ENCODE data around the gene TP53I3. TPM values are rescaled to one million over a fixed set of nuclear protein-coding genes. Genes with fewer than 3 reads are reported as not detected.
"Not testable (repeated sequence)": the region's sequence is repeated elsewhere in the genome, so short reads cannot be mapped to it uniquely, and the experiment has no call there.

The TP53I3 gene
- polyA plus RNA-seq, 2 donors, result 116 to 123 TPM

GRCh38 chr2:24049485-24050021 lies 35.1 kb downstream of the TP53I3 start, which contains the start of gene FKBP1B:
TSS of gene FKBP1B (plus strand) at chr2:24049741. CDS start at chr2:24049850, 109 bp downstream.
- H3K27ac ChIP-seq (ENCODE audit: low read depth in 2 of 2, low read length in 1 of 2), result peak within 1 kb of the TSS in 1 of 2 donors; percentile 45
- no peaks in the 10 kb centered on the region for H3K36me3 ChIP-seq (ENCODE audit: control insufficient read depth in 2 of 2, insufficient read depth in 2 of 2, low read length in 1 of 2)
- H3K27me3 ChIP-seq (ENCODE audit: control insufficient read depth in 1 of 2, insufficient read depth in 2 of 2, low read length in 2 of 2), result no peaks in the 10 kb centered on the region
- no peaks in the 10 kb centered on the region for H3K9me3 ChIP-seq (ENCODE audit: control insufficient read depth in 2 of 2, insufficient read depth in 1 of 2, low read depth in 1 of 2, low read length in 1 of 2)
- 1% methylated on average over 44 to 52 of the region's 52 CpGs for WGBS, 2 donors
- H3K4me3 ChIP-seq (ENCODE audit: low read depth in 1 of 2, low read length in 2 of 2), result peak within 1 kb of the TSS; percentile 60 to 77
- H3K4me1 ChIP-seq (ENCODE audit: control insufficient read depth in 2 of 2, insufficient read depth in 2 of 2, low read length in 1 of 2), result peaks cover 0 to 3% of the 10 kb centered on the region in 2 donors

- WGBS, 2 donors, result 19 to 26% methylated on average over 23 of the region's 23 CpGs
- peaks cover 0 to 3% of the 10 kb centered on the region in 2 donors for H3K4me1 ChIP-seq (ENCODE audit: control insufficient read depth in 2 of 2, insufficient read depth in 2 of 2, low read length in 1 of 2)
- H3K27ac ChIP-seq (ENCODE audit: low read depth in 2 of 2, low read length in 1 of 2), result no peak overlapping the region
- no peaks in the 10 kb centered on the region for H3K36me3 ChIP-seq (ENCODE audit: control insufficient read depth in 2 of 2, insufficient read depth in 2 of 2, low read length in 1 of 2)
- peak overlapping the region in 1 of 2 donors; percentile 77 for H3K4me3 ChIP-seq (ENCODE audit: low read depth in 1 of 2, low read length in 2 of 2)
- no peaks in the 10 kb centered on the region for H3K27me3 ChIP-seq (ENCODE audit: control insufficient read depth in 1 of 2, insufficient read depth in 2 of 2, low read length in 2 of 2)
- no peaks in the 10 kb centered on the region for H3K9me3 ChIP-seq (ENCODE audit: control insufficient read depth in 2 of 2, insufficient read depth in 1 of 2, low read depth in 1 of 2, low read length in 1 of 2)
These were observed 35.7 kb downstream of the TP53I3 start for GRCh38 chr2:24048769-24049484.

GRCh38 chr2:24047703-24048033 lies 37.0 kb downstream of the TP53I3 start:
- H3K9me3 ChIP-seq (ENCODE audit: control insufficient read depth in 2 of 2, insufficient read depth in 1 of 2, low read depth in 1 of 2, low read length in 1 of 2), result no peaks in the 10 kb centered on the region
- H3K27ac ChIP-seq (ENCODE audit: low read depth in 2 of 2, low read length in 1 of 2), result no peak overlapping the region
- H3K4me3 ChIP-seq (ENCODE audit: low read depth in 1 of 2, low read length in 2 of 2), result peak overlapping the region in 1 of 2 donors; percentile 95

GRCh38 chr2:24046930-24047702 lies 37.5 kb downstream of the TP53I3 start, which contains the start of gene WDCP:
TSS of gene WDCP (minus strand) at chr2:24047391. CDS start at chr2:24039494, 7,897 bp downstream.
- Histone ChIP-seq H3K27me3 (ENCODE audit: control insufficient read depth in 1 of 2, insufficient read depth in 2 of 2, low read length in 2 of 2) (no peaks in the 10 kb centered on the region), H3K4me1 (ENCODE audit: control insufficient read depth in 2 of 2, insufficient read depth in 2 of 2, low read length in 1 of 2) (peaks cover 0 to 3% of the 10 kb centered on the region in 2 donors), H3K4me3 (ENCODE audit: low read depth in 1 of 2, low read length in 2 of 2) (peak within 1 kb of the TSS; percentile 79 to 95), H3K9me3 (ENCODE audit: control insufficient read depth in 2 of 2, insufficient read depth in 1 of 2, low read depth in 1 of 2, low read length in 1 of 2) (no peaks in the 10 kb centered on the region), H3K36me3 (ENCODE audit: control insufficient read depth in 2 of 2, insufficient read depth in 2 of 2, low read length in 1 of 2) (no peaks in the 10 kb centered on the region), H3K27ac (ENCODE audit: low read depth in 2 of 2, low read length in 1 of 2) (peak within 1 kb of the TSS; percentile 36 to 89)
- 0 to 1% methylated on average over 38 of the region's 38 CpGs for WGBS, 2 donors

More at GRCh38 chr2:24047703-24048033, 37.0 kb downstream of the TP53I3 start:
- no peaks in the 10 kb centered on the region for H3K27me3 ChIP-seq (ENCODE audit: control insufficient read depth in 1 of 2, insufficient read depth in 2 of 2, low read length in 2 of 2)
- 40 to 43% methylated on average over 8 of the region's 8 CpGs for WGBS, 2 donors
- no peaks in the 10 kb centered on the region for H3K36me3 ChIP-seq (ENCODE audit: control insufficient read depth in 2 of 2, insufficient read depth in 2 of 2, low read length in 1 of 2)
- H3K4me1 ChIP-seq (ENCODE audit: control insufficient read depth in 2 of 2, insufficient read depth in 2 of 2, low read length in 1 of 2), result peaks cover 0 to 3% of the 10 kb centered on the region in 2 donors

GRCh38 chr2:24046599-24046929 lies 38.1 kb downstream of the TP53I3 start:
- Histone ChIP-seq H3K27me3 (ENCODE audit: control insufficient read depth in 1 of 2, insufficient read depth in 2 of 2, low read length in 2 of 2) (no peaks in the 10 kb centered on the region), H3K9me3 (ENCODE audit: control insufficient read depth in 2 of 2, insufficient read depth in 1 of 2, low read depth in 1 of 2, low read length in 1 of 2) (no peaks in the 10 kb centered on the region), H3K36me3 (ENCODE audit: control insufficient read depth in 2 of 2, insufficient read depth in 2 of 2, low read length in 1 of 2) (no peaks in the 10 kb centered on the region), H3K27ac (ENCODE audit: low read depth in 2 of 2, low read length in 1 of 2) (no peak overlapping the region), H3K4me1 (ENCODE audit: control insufficient read depth in 2 of 2, insufficient read depth in 2 of 2, low read length in 1 of 2) (peaks cover 0 to 3% of the 10 kb centered on the region in 2 donors), H3K4me3 (ENCODE audit: low read depth in 1 of 2, low read length in 2 of 2) (peak overlapping the region in 1 of 2 donors; percentile 95)
- 1% methylated on average over 2 of the region's 2 CpGs for WGBS, 2 donors

- H3K27me3 ChIP-seq (ENCODE audit: control insufficient read depth in 1 of 2, insufficient read depth in 2 of 2, low read length in 2 of 2), result no peaks in the 10 kb centered on the region
- no peak overlapping the region for H3K27ac ChIP-seq (ENCODE audit: low read depth in 2 of 2, low read length in 1 of 2)
- 80 to 83% methylated on average over 11 of the region's 11 CpGs for WGBS, 2 donors
- no peak overlapping the region for H3K4me3 ChIP-seq (ENCODE audit: low read depth in 1 of 2, low read length in 2 of 2)
- peaks cover 0 to 3% of the 10 kb centered on the region in 2 donors for H3K4me1 ChIP-seq (ENCODE audit: control insufficient read depth in 2 of 2, insufficient read depth in 2 of 2, low read length in 1 of 2)
- no peaks in the 10 kb centered on the region for H3K36me3 ChIP-seq (ENCODE audit: control insufficient read depth in 2 of 2, insufficient read depth in 2 of 2, low read length in 1 of 2)
- no peaks in the 10 kb centered on the region for H3K9me3 ChIP-seq (ENCODE audit: control insufficient read depth in 2 of 2, insufficient read depth in 1 of 2, low read depth in 1 of 2, low read length in 1 of 2)
These were observed 38.8 kb downstream of the TP53I3 start for GRCh38 chr2:24045511-24046508.

GRCh38 chr2:24043133-24043532 lies 41.5 kb downstream of the TP53I3 start:
- H3K4me1 ChIP-seq (ENCODE audit: control insufficient read depth in 2 of 2, insufficient read depth in 2 of 2, low read length in 1 of 2); H3K27me3 ChIP-seq (ENCODE audit: control insufficient read depth in 1 of 2, insufficient read depth in 2 of 2, low read length in 2 of 2); H3K27ac ChIP-seq (ENCODE audit: low read depth in 2 of 2, low read length in 1 of 2); H3K36me3 ChIP-seq (ENCODE audit: control insufficient read depth in 2 of 2, insufficient read depth in 2 of 2, low read length in 1 of 2); H3K4me3 ChIP-seq (ENCODE audit: low read depth in 1 of 2, low read length in 2 of 2); H3K9me3 ChIP-seq (ENCODE audit: control insufficient read depth in 2 of 2, insufficient read depth in 1 of 2, low read depth in 1 of 2, low read length in 1 of 2): not testable (repeated sequence)
- WGBS, 2 donors, result 91 to 98% methylated on average over 6 of the region's 6 CpGs

GRCh38 chr2:24040511-24040910 lies 44.1 kb downstream of the TP53I3 start:
- H3K27ac ChIP-seq (ENCODE audit: low read depth in 2 of 2, low read length in 1 of 2), result no peak overlapping the region
- peaks cover 7 to 9% of the 10 kb centered on the region in 2 donors for H3K36me3 ChIP-seq (ENCODE audit: control insufficient read depth in 2 of 2, insufficient read depth in 2 of 2, low read length in 1 of 2)
- WGBS, 2 donors, result 84 to 87% methylated on average over 4 of the region's 4 CpGs
- H3K27me3 ChIP-seq (ENCODE audit: control insufficient read depth in 1 of 2, insufficient read depth in 2 of 2, low read length in 2 of 2), result no peaks in the 10 kb centered on the region
- H3K4me1 ChIP-seq (ENCODE audit: control insufficient read depth in 2 of 2, insufficient read depth in 2 of 2, low read length in 1 of 2), result no peaks in the 10 kb centered on the region
- H3K4me3 ChIP-seq (ENCODE audit: low read depth in 1 of 2, low read length in 2 of 2), result no peak overlapping the region
- H3K9me3 ChIP-seq (ENCODE audit: control insufficient read depth in 2 of 2, insufficient read depth in 1 of 2, low read depth in 1 of 2, low read length in 1 of 2), result no peaks in the 10 kb centered on the region

All from esophagus (tissue), 2 donors.